Astrocyte of the spinal cord (primary cell): ENCODE measurements around the gene USF2.

Experiments used
- DNase-seq: peaks from one replicate; pipeline ENCODE4 v3.0.0; 2011; ENCODE audit warnings: low read depth, low spot score
- H3K4me3 ChIP-seq: 2 replicates; pipeline ENCODE4 v1.5.1; 2011; ENCODE audit warnings: low read depth, mild to moderate bottlenecking, low read length, moderate library complexity
- in situ Hi-C: cut with HindIII; loops from 2 replicates; pipeline ENCODE4 v1.10.0; 2017; ENCODE audit warnings: low sequenced_read_pairs
- TF ChIP-seq, protein P1 (sequence below): IDR thresholded peaks from 2 replicates; pipeline ENCODE4 v1.5.1; 2012; ENCODE audit warnings: low read depth, mild to moderate bottlenecking, low read length, inconsistent platforms

The USF2 gene

DNA sequence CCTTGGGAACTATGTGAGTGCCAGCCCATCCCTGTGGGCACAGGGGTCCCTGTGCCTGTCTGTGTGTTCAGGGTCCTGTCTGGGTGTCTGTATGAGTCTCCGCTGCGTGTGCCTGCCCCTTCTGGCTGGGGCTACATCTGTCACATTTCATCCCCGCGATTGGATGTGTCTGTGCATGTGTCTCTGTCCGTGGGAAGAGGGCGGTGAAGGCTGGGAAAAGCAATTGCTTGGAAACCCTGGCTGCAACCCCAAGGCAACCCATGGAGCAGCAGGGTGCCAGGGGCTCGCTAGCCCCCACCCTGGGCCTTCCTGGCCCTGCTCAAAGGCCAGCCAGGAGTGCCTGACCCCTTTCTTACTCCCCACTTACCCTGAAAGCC is 24.6 kb downstream of the USF2 start:
- no peak overlapping the region for H3K4me3 ChIP-seq

DNA sequence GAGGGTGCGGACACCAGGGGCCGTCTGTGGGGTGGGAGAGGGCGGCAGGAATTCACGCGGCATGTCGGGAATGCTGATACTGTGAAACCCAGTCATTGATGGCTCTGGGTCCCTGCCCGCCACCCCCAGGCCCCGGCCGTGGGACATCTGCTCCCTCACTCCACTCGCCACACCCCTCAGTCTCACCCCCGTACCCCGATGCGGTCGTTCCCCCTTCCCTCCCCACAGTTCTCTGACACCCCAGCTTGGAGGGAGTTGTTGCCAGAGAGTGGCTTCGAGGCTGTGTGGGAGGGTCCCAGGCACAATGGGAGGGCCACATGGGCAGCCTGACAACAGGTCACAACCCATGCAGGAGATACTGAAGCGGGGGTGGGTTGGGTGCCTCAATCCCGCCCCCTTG is 25.0 kb downstream of the USF2 start:
- DNase-seq: no peak
- H3K4me3 ChIP-seq: no peak overlapping the region
- TF ChIP-seq, protein P1, sequence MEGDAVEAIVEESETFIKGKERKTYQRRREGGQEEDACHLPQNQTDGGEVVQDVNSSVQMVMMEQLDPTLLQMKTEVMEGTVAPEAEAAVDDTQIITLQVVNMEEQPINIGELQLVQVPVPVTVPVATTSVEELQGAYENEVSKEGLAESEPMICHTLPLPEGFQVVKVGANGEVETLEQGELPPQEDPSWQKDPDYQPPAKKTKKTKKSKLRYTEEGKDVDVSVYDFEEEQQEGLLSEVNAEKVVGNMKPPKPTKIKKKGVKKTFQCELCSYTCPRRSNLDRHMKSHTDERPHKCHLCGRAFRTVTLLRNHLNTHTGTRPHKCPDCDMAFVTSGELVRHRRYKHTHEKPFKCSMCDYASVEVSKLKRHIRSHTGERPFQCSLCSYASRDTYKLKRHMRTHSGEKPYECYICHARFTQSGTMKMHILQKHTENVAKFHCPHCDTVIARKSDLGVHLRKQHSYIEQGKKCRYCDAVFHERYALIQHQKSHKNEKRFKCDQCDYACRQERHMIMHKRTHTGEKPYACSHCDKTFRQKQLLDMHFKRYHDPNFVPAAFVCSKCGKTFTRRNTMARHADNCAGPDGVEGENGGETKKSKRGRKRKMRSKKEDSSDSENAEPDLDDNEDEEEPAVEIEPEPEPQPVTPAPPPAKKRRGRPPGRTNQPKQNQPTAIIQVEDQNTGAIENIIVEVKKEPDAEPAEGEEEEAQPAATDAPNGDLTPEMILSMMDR: no peak
- in situ Hi-C loops: no loop called here

More for the DNA sequence above, 24.6 kb downstream of the USF2 start:
- in situ Hi-C loops: no loop called here
- TF ChIP-seq, protein P1: no peak
- DNase-seq: no peak

DNA sequence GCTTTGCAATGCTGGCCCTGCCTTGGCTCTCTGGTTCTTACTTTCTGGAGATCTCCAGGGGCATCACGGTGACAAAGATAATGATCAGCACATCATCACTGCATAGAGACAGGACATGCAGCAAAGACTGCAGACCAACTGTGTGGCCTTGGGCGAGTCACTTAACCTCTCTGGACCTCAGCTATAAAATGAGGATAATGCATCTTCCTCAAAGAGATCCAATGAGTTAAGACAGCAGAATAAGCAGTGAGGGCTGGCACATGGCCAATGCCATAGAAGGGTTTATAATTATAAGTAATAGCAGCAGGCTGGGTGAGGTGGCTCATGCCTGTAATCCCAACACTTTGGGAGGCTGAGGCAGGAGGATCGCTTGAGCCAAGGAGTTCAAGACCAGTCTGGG is 25.6 kb downstream of the USF2 start:
- TF ChIP-seq, protein P1: no peak
- in situ Hi-C loops: no loop called here
- peak; percentile 3 for DNase-seq
- H3K4me3 ChIP-seq: no peak overlapping the region

DNA sequence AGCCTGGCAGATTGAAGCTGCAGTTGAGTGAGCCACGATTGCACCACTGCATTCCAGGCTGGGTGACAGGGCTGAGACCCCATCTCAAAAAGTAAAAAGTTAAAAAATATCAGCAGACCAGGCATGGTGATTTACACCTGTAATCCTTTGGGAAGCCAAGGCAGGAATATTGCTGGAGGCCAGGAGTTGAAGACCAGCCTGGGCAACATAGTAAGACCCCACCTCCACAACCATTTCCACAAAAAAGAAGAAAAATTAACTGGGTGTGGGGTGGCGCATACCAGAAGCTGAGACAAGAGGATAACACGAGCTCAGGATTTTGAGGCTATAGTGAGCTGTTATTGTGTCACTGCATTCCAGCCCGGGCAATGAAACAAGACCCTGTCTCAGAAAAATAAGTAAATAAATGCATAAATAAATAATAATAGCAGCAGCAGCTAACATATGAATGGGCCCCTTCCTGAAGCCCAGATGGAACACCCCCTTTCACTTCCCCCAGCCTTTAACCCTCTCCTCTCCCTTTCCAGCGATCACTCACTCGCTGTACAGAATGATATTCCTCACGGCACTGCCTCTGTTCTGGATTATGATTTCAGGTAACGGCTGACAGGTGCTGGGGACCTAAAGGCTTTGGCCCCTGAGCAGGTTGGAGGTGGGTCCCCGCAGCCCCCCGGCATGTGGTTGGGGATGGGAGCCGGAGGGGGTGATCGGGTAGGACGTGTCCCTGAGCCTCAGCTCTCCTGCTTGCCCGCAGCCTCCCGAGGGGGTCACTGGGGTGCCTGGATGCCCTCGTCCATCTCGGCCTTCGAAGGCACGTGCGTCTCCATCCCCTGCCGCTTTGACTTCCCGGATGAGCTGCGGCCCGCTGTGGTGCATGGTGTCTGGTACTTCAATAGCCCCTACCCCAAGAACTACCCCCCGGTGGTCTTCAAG is 26.4 kb downstream of the USF2 start:
- H3K4me3 ChIP-seq: no peak overlapping the region
- TF ChIP-seq, protein P1: no peak
- in situ Hi-C loops: no loop called here
- no peak for DNase-seq

DNA sequence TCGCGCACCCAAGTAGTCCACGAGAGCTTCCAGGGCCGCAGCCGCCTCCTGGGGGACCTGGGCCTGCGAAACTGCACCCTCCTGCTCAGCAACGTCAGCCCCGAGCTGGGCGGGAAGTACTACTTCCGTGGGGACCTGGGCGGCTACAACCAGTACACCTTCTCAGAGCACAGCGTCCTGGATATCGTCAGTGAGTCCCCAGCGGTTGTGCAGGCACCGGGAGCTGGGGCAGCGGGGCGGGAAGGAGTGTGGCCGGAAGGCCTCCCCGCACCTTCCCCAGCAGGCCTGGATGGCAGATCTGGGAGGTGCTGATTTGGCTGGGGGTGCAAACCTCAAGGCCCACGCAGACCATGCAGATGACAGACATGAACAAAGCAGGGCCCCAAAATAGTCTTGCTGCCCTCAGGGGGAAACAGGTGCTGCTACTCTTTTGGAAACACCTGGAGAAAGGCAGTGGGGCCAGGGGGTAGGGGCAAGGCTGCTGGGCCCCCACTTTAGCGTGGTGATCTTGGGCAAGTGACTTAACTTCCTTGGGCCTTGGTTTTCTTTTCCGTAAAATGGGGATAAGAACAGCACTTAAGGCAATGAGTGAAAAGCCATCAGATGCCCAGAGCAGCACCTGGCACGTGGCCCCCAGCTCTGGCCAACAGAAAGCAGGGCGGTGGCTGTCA is 27.2 kb downstream of the USF2 start:
- in situ Hi-C loops: no loop called here
- TF ChIP-seq, protein P1: no peak
- no peak overlapping the region for H3K4me3 ChIP-seq
- DNase-seq: no peak

DNA sequence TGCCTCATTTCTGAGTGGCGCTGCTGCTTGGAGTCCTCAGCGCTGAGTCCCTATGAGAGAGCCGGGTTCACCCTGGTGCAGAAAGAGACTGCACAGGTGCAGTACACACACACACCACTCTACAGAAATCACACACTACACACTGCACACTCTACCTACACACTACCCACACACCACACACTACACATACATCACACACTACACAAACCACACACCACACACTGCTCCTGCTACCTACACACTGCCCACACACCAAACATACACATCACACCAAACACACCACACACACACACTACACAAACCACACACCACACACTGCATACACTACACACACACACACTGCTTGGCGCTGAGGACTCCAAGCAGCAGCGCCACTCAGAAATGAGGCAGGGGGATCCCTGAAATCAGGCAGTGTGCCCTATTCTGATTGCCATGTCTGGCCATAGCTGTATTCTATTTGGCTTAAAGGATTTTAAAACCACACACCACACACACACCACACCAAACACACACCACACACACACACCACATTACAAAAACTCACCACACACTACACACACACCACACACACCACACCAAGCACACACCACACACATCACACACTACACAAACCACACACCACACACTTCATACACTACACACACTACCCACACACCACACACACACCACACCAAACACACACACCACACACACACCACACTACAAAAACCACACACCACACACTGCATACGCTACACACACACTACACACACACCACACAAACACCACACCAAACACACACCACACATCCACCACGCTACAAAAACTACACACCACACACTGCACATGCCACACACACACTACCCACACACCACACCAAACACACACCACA is 28.1 kb downstream of the USF2 start:
- TF ChIP-seq, protein P1: no peak
- no peak for DNase-seq
- in situ Hi-C loops: no loop called here
- no peak overlapping the region for H3K4me3 ChIP-seq
